NCI-H69 (cell line): ENCODE results near the gene INPPL1.
A peak's percentile ranks its signal among the peaks of the same experiment; 100 is the strongest.

ENCODE experiments used
- DNase-seq: peaks from one replicate; lab custom pipeline; 2025; lab: John Stamatoyannopoulos, UW

The INPPL1 gene

GRCh38 chr11:72216638-72217037 is 7.9 kb upstream of the INPPL1 start, which contains the start of gene FOLR2:
Gene FOLR2, plus strand, starts transcription at chr11:72216794. Its CDS starts 1,791 bp downstream, at chr11:72218585.
- no peak for DNase-seq

GRCh38 chr11:72217841-72218240 is 6.7 kb upstream of the INPPL1 start:
- DNase-seq, result no peak

- DNase-seq, result no peak
Observed at GRCh38 chr11:72218251-72218745, 6.3 kb upstream of the INPPL1 start.

GRCh38 chr11:72220696-72221363 is 3.7 kb upstream of the INPPL1 start:
- DNase-seq, result no peak

GRCh38 chr11:72221386-72222075 is 3.0 kb upstream of the INPPL1 start:
- no peak for DNase-seq

GRCh38 chr11:72222106-72222891 is 2.3 kb upstream of the INPPL1 start:
- DNase-seq, result peak; percentile 80

GRCh38 chr11:72222907-72223614 is 1.5 kb upstream of the INPPL1 start:
- DNase-seq, result peak; percentile 99

GRCh38 chr11:72223615-72224563 is 678 bp upstream of the INPPL1 start:
- peak; percentile 90 for DNase-seq

- peak; percentile 64 for DNase-seq
Observed at GRCh38 chr11:72225411-72225951, 914 bp downstream of the INPPL1 start.

- peak; percentile 94 for DNase-seq
Observed at GRCh38 chr11:72226701-72227100, 2.1 kb downstream of the INPPL1 start.

- peak; percentile 98 for DNase-seq
Observed at GRCh38 chr11:72227316-72228228, 3.0 kb downstream of the INPPL1 start.

- peak; percentile 47 for DNase-seq
Observed at GRCh38 chr11:72228229-72228843, 3.8 kb downstream of the INPPL1 start.

GRCh38 chr11:72228844-72229231 is 4.3 kb downstream of the INPPL1 start:
- DNase-seq, result no peak

GRCh38 chr11:72229336-72229924 is 4.9 kb downstream of the INPPL1 start:
- no peak for DNase-seq

GRCh38 chr11:72229925-72230763 is 5.6 kb downstream of the INPPL1 start:
- DNase-seq, result no peak

- DNase-seq, result no peak
Observed at GRCh38 chr11:72230764-72231365, 6.3 kb downstream of the INPPL1 start.
